ENCODE data around the gene VWA3B. TPM values are rescaled to one million over a fixed set of nuclear protein-coding genes. Genes with fewer than 3 reads are reported as not detected.
"Not testable (repeated sequence)": the region's sequence is repeated elsewhere in the genome, so short reads cannot be mapped to it uniquely, and the experiment has no call there.

Gene VWA3B
- total RNA-seq, 1 donor from 2014 or later: not detected

- Mint-ChIP-seq H3K27me3 (ENCODE audit: low read depth) (no peaks in the 10 kb centered on the region), H3K27ac (ENCODE audit: unreplicated experiment) (no peak overlapping the region), H3K4me1 (no peaks in the 10 kb centered on the region), H3K9me3 (peaks cover 7% of the 10 kb centered on the region), H3K36me3 (ENCODE audit: low read depth) (peaks cover 8% of the 10 kb centered on the region), H3K4me3 (no peak overlapping the region)
- no peak for DNase-seq (ENCODE audit: low read depth, low spot score)
- TF ChIP-seq CTCF (conservative IDR thresholded peaks at IDR 0.05): no peak
Observed at GRCh38 chr2:98314251-98314650, 227.3 kb downstream of the VWA3B start.

DNA sequence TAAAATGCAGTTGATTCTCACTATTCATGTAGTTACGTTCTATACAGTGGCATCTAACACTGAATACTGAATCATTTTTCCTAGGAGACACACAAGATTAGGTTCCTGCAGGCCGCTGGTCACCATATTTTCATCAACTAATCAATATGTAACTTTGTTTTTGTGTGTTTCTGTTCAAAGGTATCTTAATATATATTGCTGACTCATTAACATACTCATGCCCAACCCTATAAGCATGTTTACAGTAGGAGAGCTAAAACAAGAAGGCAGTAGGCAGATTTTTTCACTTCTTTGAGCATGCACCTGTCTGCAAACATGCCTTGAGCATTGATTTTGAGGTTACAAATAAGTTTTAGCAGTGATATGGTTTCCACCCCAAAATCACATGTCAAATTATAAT is 229.0 kb downstream of the VWA3B start:
- no peaks in the 10 kb centered on the region for H3K27me3 Mint-ChIP-seq (ENCODE audit: low read depth)
- TF ChIP-seq CTCF (conservative IDR thresholded peaks at IDR 0.05): no peak
- no peaks in the 10 kb centered on the region for H3K4me1 Mint-ChIP-seq
- H3K9me3 Mint-ChIP-seq: peaks cover 16% of the 10 kb centered on the region
- no peak for DNase-seq (ENCODE audit: low read depth, low spot score)
- H3K36me3 Mint-ChIP-seq (ENCODE audit: low read depth): peaks cover 17% of the 10 kb centered on the region
- no peak overlapping the region for H3K4me3 Mint-ChIP-seq
- H3K27ac Mint-ChIP-seq (ENCODE audit: unreplicated experiment): no peak overlapping the region

DNA sequence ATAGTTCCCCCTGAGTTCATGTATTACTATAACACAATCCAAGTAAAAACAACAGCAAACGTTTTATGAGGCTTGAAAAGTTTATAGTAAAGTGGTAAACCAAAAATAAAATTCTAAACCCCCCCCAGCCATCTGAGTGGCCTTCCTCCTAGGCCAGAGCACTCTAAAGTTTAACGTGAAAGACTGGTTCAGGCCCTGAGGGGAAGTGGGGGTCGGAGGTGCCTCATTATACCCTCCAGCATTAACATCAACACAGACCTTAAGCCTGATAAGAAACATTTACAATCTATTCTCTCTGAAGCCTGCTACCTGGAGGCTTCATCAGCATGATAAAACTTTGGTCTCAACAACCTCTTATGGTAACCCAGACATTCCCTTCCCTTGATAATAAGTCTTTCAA is 230.2 kb downstream of the VWA3B start:
- H3K4me1 Mint-ChIP-seq: no peaks in the 10 kb centered on the region
- H3K27ac Mint-ChIP-seq (ENCODE audit: unreplicated experiment): no peak overlapping the region
- no peak overlapping the region for H3K4me3 Mint-ChIP-seq
- peaks cover 24% of the 10 kb centered on the region for H3K36me3 Mint-ChIP-seq (ENCODE audit: low read depth)
- DNase-seq (ENCODE audit: low read depth, low spot score): no peak
- H3K9me3 Mint-ChIP-seq: peaks cover 23% of the 10 kb centered on the region
- no peaks in the 10 kb centered on the region for H3K27me3 Mint-ChIP-seq (ENCODE audit: low read depth)
- no peak for TF ChIP-seq CTCF (conservative IDR thresholded peaks at IDR 0.05)

DNA sequence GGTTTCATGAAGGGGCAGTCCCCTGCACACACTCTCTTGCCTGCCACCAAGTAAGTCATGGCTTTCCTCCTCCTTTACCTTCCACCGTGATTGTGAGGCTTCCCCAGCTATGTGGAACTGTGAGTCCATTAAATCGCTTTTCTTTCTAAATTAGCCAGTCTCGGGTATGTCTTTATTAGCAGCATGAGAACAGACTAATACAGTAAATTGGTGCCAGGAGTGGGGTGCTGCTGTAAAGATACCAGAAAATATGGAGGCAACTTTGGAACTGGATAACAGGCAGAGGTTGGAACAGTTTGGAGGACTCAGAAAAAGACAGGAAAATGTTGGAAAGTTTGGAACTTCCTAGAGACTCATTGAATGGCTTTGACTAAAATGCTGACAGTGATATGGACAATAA is 233.2 kb downstream of the VWA3B start:
- H3K9me3 Mint-ChIP-seq: peaks cover 28% of the 10 kb centered on the region
- not testable (repeated sequence) for H3K27me3 Mint-ChIP-seq (ENCODE audit: low read depth); DNase-seq (ENCODE audit: low read depth, low spot score); H3K27ac Mint-ChIP-seq (ENCODE audit: unreplicated experiment); H3K4me1 Mint-ChIP-seq; H3K4me3 Mint-ChIP-seq
- H3K36me3 Mint-ChIP-seq (ENCODE audit: low read depth): peaks cover 30% of the 10 kb centered on the region

GRCh38 chr2:98324181-98324580 is 237.2 kb downstream of the VWA3B start:
- Mint-ChIP-seq H3K27me3 (ENCODE audit: low read depth) (no peaks in the 10 kb centered on the region), H3K27ac (ENCODE audit: unreplicated experiment) (no peak overlapping the region), H3K4me1 (no peaks in the 10 kb centered on the region), H3K36me3 (ENCODE audit: low read depth) (peaks cover 29% of the 10 kb centered on the region), H3K9me3 (peaks cover 26% of the 10 kb centered on the region), H3K4me3 (no peak overlapping the region)
- DNase-seq (ENCODE audit: low read depth, low spot score): no peak
- TF ChIP-seq CTCF (conservative IDR thresholded peaks at IDR 0.05): no peak

GRCh38 chr2:98327776-98328175 is 240.8 kb downstream of the VWA3B start:
- no peak for DNase-seq (ENCODE audit: low read depth, low spot score)
- peaks cover 7% of the 10 kb centered on the region for H3K4me1 Mint-ChIP-seq
- H3K36me3 Mint-ChIP-seq (ENCODE audit: low read depth): peaks cover 22% of the 10 kb centered on the region
- no peaks in the 10 kb centered on the region for H3K27me3 Mint-ChIP-seq (ENCODE audit: low read depth)
- H3K27ac Mint-ChIP-seq (ENCODE audit: unreplicated experiment): no peak overlapping the region
- peaks cover 10% of the 10 kb centered on the region for H3K9me3 Mint-ChIP-seq
- no peak overlapping the region for H3K4me3 Mint-ChIP-seq
- TF ChIP-seq CTCF (conservative IDR thresholded peaks at IDR 0.05): no peak

Data from neural crest cell (in vitro differentiated cells).